ENCODE data around the gene RNF225.

DNA sequence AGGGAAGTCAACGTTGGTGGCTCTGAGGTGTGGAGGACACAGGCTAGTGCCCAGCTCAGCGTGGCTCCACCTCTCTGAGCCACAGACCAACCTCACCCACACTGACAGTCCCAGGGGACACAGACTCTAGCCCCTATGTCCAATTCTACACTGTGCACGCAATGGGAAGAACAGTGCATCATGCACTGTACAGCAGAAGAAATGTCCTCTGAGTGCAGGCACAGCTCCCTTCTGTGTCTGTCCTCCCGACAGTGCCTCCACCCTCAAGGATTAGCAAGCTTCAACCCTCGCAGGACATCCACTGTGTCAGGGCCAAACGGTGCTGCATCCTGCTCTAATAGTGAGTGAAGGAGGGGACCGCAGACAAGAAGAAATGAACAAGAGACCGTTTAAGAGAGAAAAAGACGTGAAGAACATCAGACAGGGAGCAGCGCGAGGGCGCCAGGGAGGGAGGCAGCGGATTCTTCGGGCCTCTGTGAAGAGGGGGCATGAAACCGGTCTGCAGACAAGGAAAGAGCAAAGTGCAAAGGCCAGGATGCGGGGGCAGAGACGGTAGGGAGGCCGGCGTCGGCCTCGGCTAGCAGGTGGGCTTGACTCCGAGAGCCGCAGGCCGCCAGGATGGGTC, 15.3 kb upstream of the RNF225 start:
- no peak for TF ChIP-seq CTCF (IDR thresholded peaks at IDR 0.05)
- no peak for TF ChIP-seq POLR2AphosphoS5 (IDR thresholded peaks at IDR 0.05)
